GM23248 (cell line): Measurements from ENCODE around the gene PDE10A.

ENCODE experiments used
- EZH2 ChIP-seq: fragments of 200-600 bp; sonication (generic); IDR thresholded peaks from 2 replicates; pipeline ENCODE4 v1.6.1; 2018; ENCODE audit warnings: antibody characterized with exemption, mild to moderate bottlenecking; ENCODE audit not compliant: insufficient read depth, poor library complexity, severe bottlenecking
- EZH2phosphoT487 ChIP-seq: fragments of 200-600 bp; sonication (generic); IDR thresholded peaks from 2 replicates; pipeline ENCODE4 v1.6.1; 2018; ENCODE audit warnings: antibody characterized with exemption, moderate library complexity, mild to moderate bottlenecking, low read depth; ENCODE audit not compliant: insufficient read depth

GRCh38 chr6:165653196-165653595, 9.8 kb downstream of the PDE10A start:
- TF ChIP-seq EZH2 = no peak
- no peak for TF ChIP-seq EZH2phosphoT487
